Left lobe of liver (tissue), 2 donors: Measurements from ENCODE around the gene RWDD4. TPM values are rescaled to one million over a fixed set of nuclear protein-coding genes. Genes with fewer than 3 reads are reported as not detected.
A peak's percentile ranks its signal among the peaks of the same experiment; 100 is the strongest.
"Not testable (repeated sequence)": the region's sequence is repeated elsewhere in the genome, so short reads cannot be mapped to it uniquely, and the experiment has no call there.

Experiments used
- ATAC-seq: fragments of 200-7000 bp; cut with Tn5 transposase; one replicate; pipeline ENCODE4 v1.9.1; 2020; ENCODE audit warnings: mild to moderate bottlenecking, moderate library complexity
- DNase-seq: peaks from one replicate; pipeline ENCODE4 v3.0.0-alpha.2; 2020; ENCODE audit warnings: low spot score
- total RNA-seq: library from RNA; stranded (reverse); gene quantifications from one replicate; pipeline ENCODE4 v1.2.1, GENCODE V29; 2021
- donor health status: DM: no; HTN: no; CAD: no; lungs with moderate emphysema.
- donor health status: DM: no; HTN: yes; CAD: no.

RWDD4 gene
- total RNA-seq, 1 donor from 2014 or later: 7.9 TPM

DNA sequence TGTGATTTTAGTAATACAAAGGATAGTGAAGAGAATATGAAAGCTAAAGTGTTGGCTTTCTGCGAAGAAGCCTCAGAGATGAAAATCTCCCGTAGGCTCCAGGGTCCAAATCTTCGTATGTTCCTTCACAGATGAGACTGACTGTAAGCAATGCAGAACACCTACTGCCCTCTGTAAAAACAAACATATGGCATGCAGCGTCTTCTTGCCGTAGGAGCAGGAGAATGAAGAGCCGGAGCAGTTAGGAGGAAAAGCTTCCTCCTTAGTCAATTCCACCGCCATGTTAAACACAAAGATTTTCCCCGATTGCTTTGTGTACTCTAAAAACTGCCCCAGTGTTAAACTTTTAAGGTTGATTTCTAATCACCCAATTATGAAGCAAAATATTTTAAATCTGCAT lies 22.5 kb downstream of the RWDD4 start:
- peak; percentile 56 for ATAC-seq
- DNase-seq: no peak

DNA sequence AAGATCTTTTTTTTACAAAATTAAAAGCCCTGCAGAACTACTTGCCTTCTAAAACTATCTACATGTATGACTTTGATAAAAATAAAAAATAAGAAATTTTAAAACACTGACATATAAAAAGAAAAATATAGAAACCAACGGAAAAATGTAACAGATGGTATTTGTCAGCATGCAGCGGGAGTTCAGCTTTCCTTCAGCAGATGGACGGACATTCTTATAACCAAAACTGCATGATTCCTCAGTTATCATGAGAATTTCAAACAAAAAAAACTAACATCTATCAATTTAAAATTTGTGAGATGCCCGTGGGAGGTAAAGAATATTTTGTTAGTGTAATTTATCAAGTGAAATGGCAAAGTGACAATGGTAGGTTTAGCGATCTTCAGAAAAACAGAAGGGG lies 23.2 kb downstream of the RWDD4 start:
- DNase-seq (no peak), ATAC-seq (no peak)

DNA sequence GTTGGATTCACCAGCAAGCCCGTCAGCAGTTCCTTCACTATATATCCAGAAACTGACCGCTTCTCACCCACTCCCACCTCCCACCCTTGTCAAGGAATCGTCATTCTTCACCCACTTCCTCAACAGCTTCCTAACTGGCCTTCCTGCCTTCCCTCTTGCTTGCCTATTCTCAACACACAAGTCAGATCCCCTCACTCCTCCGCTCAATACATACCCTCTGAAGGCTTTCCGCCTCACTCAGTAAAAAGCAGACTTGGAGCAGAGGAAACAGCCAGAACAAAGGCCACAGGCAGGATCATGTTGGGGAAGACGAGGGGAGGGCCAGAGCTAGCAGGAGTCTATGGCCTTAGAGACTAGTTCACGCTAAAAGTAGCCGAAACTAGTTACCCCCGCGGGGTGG lies 23.7 kb downstream of the RWDD4 start:
- no peak for ATAC-seq
- no peak for DNase-seq

DNA sequence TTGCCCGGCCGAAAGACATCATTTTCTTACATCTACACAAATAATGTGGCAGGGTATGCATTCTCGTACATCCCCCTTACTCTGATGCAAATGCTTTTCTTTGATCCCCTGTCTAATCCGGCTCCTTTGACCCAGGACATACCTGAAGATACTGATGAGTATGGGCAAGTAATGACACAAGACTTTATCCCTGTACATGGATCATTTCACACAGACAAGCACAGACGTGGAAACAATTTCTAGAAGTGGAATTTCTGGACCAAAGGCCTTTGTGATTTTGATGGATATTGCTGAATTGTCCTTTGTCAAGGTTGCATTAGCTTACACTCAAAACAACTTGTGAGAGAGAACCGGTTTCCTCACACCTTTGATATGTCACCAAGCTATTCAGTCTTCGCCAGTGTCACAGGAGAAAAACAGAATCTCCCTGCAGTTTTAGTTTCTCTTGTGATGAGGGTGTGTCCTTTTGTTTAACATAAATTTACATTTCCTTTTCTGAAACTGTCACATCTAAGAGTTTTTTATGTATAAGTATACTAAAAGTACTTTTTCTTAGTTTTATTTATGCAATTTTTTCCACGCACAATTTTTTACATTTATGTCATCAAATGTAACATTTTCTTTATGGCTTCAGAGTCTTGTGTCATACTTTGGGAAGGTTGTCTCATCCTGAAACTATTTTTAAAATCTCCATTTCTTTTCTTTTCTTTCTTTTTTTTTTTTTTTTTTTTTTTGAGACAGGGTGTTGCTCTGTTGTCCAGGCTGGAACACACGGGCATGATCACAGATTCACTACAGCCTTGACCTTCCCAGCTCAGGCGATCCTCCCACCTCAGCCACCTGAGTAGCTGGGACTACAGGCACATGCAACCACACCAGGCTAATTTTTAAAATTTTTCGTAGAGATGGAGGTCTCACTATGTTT lies 25.2 kb downstream of the RWDD4 start:
- no peak for ATAC-seq
- no peak for DNase-seq

DNA sequence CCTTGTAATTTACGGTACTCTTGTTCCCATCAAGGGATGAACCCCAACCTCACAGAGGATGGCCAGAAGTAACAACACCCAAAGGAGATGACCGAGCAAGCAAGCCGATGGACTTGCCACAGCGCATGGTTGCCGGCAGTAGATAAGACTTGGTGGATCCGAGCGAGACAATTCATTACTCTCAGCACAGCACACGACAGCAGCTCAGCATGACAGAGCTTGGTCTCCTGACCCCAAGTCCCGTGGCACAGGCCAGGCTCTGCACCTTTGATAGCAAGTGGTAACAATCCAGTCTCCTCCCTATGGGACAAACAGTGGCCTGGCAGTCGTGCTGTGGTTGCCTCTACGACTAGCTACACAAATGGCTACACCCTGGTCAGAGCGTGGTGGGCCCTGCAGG lies 26.3 kb downstream of the RWDD4 start:
- DNase-seq (no peak), ATAC-seq (no peak)

DNA sequence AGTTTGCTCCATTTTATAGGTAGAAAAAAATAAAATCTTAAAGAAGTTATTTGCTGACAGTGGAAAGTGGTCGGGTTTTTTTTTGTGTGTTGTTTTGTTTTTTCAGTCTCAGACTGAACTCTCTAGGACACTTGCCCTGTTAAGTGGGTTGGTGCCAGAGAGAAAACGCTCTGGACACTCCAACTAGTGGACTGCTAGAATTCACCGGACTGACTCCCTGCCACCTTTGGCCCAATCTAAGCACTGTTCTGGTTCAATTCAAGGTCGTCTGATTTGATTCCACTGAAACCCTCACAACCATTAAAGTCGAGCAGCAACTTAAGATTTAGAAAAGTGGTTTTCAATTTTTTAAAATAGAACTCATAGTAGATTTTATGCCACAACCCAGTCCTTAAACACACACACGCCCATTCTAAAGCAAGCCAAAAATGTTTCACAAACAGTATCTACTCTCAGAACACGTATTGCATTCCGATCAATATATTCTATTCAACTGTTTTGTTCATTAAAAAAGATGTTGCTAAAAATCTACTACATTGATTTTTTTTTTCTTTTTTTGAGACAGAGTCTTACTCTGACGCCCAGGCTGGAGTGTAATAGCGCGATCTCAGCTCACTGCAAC lies 27.3 kb downstream of the RWDD4 start:
- DNase-seq: peak; percentile 76
- ATAC-seq: peak; percentile 97

DNA sequence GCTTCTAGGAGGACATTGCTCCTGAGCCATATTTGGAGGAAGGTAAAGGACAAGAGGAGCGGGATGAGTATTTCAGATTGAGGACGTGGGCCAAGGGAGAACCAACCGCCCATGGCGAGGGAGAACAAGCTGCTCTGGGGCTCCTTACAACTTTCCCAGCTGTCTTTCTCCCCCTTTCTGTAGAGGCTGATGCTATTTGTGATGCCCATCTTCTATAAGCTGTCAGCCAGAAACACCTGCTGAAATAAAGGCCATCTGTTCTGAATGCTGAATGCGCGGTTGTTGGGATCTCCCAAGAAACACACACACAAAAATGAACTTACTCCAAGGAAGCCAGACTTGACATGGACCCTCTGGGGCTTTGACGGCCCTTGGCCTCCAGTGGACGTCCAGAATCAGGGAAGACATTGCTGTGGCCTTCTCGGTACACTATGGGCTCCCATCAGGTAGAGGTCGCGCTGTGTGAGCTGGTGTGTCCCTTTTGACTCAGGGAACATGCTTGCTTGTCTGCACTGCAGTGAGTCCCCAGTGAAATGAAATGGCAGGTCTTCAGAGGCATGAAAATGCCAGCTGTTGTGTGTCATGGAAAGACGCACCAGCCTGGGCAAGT lies 30.9 kb downstream of the RWDD4 start:
- no peak for DNase-seq

DNA sequence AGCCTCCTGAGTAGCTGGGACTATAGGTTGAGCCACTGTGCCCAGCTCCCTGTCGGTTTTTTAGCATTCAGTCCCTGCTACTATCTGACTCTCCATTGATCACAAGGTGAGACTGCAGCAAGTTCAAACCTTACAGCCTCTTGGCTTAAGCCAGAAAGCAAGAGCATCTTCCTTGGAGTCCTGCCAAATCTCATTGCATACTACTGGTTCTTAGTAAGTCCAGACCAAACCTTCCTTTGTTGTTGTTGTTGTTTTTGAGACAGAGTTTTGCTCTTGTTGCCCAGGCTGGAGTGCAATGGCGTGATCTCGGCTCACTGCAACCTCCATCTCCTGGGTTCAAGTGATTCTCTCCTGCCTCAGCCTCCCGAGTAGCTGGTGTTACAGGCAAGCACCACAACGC lies 31.7 kb downstream of the RWDD4 start:
- not testable (repeated sequence) for ATAC-seq, DNase-seq

More for the DNA sequence above, 30.9 kb downstream of the RWDD4 start:
- ATAC-seq: no peak

DNA sequence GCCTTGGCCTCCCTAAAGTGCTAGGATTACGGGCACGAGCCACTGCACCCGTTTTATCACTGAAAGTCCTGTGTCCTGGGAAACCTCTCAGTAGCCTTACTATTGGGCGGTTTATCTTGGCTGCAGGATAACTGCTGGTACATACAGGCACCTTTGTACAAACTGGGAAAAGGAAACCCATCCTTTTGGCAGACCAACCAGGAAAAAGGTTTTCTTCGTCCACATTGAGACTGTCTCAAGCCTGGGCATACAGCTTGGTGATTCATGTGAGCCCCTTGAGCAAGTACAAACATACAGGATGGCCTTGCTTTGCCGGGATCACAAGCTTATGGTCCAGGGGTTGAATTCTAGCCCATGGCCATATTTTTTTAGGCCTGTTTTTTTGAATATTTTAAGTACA lies 32.8 kb downstream of the RWDD4 start:
- ATAC-seq (no peak), DNase-seq (no peak)

DNA sequence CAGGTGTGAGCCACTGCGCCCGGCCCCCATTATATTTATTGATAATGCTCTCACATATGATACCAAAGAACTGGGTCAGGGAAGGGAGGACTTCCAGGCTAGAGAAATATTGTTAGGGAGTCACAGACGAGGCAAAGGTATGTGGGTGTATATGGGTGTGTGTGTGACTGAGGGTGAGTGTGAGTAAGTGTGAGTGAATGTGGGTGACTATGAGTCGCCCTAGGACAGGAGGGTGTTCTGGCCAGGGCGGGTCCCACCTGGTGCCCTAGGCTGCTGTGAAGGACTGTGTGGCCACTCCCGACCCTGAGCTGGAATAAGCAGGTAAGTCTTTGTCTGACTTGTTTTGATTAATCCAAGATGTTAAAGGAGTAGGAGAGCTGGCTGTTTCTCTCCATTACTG lies 34.4 kb downstream of the RWDD4 start:
- DNase-seq (no peak), ATAC-seq (no peak)

DNA sequence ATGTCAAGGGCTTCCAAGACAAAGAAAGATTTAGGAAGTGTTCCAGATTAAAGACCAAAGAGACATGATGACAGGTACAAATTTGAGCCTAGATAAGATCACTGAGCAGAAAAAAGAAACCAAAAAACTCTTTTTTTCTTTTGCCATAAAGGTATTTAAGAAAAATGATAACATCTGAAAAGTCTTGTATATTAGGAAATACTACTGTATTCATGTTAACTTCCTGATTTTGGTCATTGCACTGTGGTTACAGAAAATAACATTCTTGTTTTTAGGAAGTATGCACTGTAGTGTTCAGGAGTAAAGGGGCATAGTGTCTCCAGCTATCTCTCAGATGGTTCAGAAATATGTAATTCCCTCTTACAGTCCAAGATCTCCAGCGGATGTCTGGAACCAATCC lies 37.1 kb downstream of the RWDD4 start:
- ATAC-seq: peak; percentile 48

DNA sequence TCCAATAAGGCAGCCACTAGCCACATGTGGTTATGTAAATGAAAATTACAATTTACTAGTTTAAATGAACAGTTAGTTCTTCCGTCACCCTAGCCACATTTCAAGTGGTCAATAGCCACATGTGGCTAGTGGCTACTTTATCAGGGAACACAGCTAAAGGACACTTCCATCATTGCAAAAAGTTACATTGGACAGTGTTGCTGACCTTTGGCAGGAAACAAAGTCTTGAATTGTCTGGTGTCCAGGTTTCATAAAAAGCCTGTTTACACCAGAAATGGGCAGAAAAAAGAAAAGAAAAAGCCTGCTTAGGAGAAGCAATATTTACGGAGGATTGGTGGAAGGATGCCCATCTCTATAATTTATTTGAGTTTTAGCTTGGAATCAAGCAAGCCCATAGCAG lies 38.6 kb downstream of the RWDD4 start:
- DNase-seq (no peak), ATAC-seq (peak; percentile 26)

More for the DNA sequence above, 37.1 kb downstream of the RWDD4 start:
- DNase-seq: no peak

DNA sequence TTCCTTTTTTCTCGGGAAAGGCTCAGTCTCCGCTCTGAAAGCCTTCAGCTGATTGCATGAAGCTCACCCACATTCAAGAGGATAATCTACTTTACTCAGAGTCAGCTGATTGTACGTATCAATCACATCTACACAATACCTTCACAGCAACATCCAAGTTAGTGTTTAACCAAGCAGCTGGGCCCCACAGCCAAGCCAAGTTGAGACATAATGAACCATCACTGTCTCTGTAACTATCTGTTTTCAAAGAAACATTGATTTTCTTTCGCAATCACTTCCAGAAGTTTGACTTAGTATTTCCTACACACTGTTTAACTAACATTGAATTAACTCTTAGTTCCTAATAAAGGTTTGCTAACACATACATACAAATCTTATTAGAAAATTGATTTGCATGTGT lies 40.3 kb downstream of the RWDD4 start:
- ATAC-seq (peak; percentile 86), DNase-seq (peak; percentile 68)

DNA sequence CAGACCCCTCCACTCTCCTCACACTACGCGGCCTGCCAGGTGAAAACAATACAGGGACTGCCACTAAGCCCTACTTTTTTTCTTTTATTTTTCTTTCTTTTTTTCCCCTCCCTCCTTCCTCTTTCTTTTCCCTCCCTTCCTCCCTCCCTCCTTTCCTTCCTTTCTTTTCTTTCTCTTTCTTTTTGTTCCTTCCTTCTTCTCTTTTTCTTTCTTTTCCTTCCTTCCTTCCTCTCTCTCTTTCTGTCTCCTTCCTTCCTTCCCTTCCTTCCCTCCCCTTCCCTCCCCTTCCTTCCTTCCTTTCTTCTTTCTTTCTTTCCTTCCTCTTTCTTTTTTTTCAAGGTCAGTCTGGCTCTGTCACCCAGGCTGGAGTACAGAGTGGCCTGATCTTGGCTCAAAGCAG lies 41.9 kb downstream of the RWDD4 start:
- DNase-seq (no peak), ATAC-seq (no peak)

DNA sequence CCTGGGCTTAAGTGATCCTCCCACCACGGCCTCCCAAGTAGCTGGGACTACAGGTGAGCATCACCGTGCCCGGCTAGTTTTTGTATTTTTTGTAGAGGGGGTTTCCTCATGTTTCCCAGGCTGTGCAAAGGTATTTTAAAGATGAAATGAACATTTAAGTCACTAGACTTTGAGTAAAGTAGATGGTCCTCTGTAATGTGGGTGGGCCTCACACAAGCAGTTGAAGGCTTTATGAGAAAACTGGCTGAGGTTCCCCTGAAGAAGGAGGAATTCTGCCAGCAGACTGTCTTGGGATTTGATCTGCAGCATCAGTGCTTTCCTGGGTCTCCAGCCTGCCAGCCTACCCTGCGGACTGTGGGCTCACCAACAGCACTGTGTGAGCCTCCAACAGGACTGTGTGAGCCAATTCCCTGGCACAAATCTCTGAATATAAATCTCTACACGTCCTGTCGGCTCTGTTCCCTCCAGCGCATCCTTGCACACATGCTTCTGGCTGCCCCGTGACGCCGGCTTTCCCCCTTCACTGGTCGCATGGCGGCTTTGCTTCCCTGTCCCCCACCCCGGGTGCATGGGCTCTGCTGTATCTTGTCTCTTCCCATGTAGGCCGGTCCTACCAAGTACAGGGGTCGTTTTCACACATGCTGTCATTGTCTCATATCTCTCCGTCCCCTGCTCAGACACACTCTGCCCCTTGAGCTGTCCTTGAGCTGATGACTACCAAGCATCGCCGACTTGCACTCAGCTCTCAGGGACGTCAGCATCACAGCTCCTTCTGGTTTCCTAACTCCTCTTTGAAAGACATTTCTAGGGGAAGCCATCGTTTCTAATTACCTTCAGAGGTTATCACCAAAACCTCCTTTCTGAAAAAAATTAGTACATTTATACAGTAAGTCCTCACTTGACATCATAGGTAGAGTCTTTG lies 46.4 kb downstream of the RWDD4 start:
- ATAC-seq (no peak), DNase-seq (no peak)

DNA sequence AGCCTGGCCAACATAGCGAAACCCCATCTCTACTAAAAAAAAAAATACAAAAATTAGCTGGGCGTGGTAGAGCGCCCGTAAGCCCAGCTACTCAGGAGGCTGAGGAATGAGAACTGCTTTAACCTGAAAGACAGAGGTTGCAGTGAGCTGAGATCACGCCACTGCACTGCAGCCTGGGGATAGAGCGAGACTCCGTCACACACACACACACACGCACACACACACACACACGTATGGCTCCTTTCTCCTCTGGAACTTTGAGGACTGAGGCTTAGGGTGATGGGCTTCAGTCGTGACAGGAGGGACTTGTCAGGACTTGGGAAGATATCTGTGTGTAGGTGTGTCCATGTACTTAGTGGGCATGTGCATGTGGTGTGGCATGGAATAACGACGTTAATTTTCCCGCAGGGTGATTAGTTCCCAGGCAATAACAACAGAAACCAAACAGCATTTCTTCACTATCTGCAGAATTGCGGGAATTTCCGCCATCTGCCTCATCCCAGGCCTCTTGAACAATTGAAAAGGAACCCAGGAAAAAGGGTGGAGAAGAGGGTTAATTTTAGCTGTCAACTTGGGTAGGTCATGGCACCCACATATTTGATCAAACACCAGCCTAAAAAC lies 47.7 kb downstream of the RWDD4 start:
- no peak for ATAC-seq

DNA sequence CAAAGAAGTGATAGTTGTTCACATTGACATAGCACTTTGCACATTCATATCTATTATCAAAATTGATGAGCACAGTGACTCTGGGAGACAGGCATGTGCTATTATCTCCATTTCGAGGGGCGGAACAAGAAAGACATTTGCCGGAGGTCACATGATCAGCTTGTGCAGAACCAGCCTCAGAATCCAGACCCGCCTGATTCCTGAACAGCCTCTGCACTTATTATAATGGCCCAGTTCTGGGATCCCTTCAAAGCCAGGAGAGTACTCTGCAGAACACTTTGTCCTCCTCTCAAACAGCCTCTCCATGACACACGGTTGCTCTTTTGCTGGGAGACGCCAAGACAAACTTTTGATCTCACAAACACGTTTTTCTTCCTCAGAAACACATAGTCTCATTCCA lies 48.4 kb downstream of the RWDD4 start:
- DNase-seq (no peak), ATAC-seq (no peak)

More for the DNA sequence above, 47.7 kb downstream of the RWDD4 start:
- DNase-seq: no peak

DNA sequence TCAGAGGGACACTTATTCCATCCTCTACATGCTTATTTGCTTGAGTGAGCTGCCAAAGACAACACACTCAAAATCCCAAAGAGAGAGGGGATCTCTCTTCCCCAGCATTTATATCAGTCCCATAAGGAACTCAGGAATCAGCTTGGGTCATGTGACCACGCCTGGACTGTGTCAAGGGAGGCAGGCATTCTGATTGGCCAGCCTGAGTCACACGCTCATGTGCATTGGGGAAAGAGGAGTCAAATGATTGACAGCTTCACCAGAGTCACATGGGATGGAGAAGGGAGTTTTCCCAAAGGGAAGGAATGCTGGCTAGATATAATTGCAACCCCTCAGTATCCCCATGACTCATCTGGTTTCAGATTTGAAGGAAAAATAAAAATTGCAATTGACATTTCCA lies 49.0 kb downstream of the RWDD4 start:
- DNase-seq: no peak

DNA sequence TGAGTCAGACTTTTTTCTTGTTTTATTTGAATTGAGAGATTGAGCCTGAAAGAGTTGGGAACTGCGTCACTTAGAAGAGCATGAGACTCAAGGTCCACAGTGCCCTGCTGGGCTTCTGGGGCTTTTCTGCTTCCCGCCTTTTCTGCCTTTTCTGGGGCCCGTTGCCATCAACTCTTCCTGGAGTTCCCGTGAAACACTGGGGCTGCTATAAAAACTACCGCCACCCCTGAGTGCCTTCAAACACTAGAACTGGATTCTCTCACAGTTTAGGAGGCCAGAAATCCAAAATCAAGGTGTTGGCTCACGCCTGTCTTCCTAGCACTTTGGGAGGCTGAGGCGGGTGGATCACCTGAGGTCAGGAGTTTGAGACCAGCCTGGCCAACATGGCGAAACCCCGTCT lies 49.8 kb downstream of the RWDD4 start:
- DNase-seq (no peak), ATAC-seq (no peak)

More for the DNA sequence above, 49.0 kb downstream of the RWDD4 start:
- no peak for ATAC-seq

DNA sequence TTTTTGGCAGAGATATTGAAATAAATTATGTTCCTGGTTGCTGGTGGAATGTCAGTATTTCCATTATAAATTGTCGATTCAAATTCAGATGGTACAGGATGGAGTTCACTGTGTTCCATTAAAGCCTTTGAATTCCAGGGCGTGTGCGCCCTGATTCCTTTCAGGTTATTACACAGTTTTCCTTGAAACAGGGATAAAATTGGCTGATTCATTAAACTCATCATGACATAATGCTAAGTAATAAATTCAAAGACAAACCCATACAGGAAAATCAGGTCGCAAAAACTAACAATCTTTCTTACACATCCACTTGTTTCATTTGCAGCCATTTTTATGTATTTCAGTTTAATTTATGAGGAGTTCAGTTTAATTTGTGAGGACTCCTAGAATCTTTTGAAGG lies 51.1 kb downstream of the RWDD4 start:
- no peak for DNase-seq

More for the DNA sequence above, 51.1 kb downstream of the RWDD4 start:
- no peak for ATAC-seq
